Measurements from ENCODE around the gene DNM3. TPM values are rescaled to one million over a fixed set of nuclear protein-coding genes. Genes with fewer than 3 reads are reported as not detected.

Gene DNM3
- total RNA-seq, 4 donors from 2014 or later: 2.7 to 4.5 (median 4.0) TPM

DNA sequence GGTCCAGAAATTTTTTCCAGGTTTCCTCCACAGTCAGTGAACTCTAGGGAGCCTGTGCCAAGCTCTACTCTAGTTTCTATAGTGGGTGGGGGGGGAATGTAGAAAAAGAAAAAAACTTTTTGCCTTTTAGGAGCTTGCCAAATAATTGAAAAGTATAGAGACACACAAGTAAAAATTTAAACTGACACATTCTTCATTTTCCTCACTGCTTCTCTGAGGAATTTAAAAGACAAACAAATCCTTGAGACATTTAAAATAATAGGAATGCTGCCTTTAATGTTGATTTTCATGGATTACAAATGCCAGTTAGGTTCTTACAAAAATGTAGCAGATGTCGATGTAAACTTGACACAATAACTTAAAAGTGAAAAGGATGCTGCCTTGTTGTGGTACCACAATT lies 241.9 kb downstream of the DNM3 start:
- 77 to 80% methylated on average over 1 of the region's 1 CpG for WGBS, 2 donors
- TF ChIP-seq POLR2A (IDR thresholded peaks at IDR 0.05): no peak
- DNase-seq (ENCODE audit: low spot score in 2 of 2): no peak
- intact Hi-C loops (cut with DNase I; ENCODE audit: low total_unique reads): no loop called here
- no peak overlapping the region for H3K4me3 ChIP-seq (ENCODE audit: low read depth, poor library complexity, severe bottlenecking)

DNA sequence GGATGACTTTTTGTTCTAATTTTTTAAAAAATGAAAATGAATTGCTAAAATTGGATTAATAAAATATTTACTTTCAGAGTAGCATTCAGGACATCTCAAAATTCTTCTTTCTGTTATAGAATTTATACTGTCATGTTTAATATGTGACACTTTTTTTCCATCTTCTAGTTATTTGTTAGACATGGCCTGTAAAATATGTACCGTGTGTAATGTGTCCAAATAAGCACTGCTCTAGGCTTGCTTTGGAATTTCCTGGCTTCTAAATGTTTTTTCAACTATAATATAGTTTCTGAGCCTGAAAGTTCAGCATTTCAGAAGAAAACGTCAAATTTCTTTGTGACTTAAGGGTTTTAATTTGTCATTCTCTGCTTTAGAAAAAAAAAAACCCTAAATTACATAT lies 243.6 kb downstream of the DNM3 start:
- no peak for DNase-seq (ENCODE audit: low spot score in 2 of 2)
- no peak overlapping the region for H3K4me3 ChIP-seq (ENCODE audit: low read depth, poor library complexity, severe bottlenecking)
- intact Hi-C loops (cut with DNase I; ENCODE audit: low total_unique reads): no loop called here
- TF ChIP-seq, protein P1, sequence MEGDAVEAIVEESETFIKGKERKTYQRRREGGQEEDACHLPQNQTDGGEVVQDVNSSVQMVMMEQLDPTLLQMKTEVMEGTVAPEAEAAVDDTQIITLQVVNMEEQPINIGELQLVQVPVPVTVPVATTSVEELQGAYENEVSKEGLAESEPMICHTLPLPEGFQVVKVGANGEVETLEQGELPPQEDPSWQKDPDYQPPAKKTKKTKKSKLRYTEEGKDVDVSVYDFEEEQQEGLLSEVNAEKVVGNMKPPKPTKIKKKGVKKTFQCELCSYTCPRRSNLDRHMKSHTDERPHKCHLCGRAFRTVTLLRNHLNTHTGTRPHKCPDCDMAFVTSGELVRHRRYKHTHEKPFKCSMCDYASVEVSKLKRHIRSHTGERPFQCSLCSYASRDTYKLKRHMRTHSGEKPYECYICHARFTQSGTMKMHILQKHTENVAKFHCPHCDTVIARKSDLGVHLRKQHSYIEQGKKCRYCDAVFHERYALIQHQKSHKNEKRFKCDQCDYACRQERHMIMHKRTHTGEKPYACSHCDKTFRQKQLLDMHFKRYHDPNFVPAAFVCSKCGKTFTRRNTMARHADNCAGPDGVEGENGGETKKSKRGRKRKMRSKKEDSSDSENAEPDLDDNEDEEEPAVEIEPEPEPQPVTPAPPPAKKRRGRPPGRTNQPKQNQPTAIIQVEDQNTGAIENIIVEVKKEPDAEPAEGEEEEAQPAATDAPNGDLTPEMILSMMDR (IDR thresholded peaks at IDR 0.05): no peak
- TF ChIP-seq POLR2A (IDR thresholded peaks at IDR 0.05): no peak
- WGBS, 2 donors: 51 to 54% methylated on average over 2 of the region's 2 CpGs

DNA sequence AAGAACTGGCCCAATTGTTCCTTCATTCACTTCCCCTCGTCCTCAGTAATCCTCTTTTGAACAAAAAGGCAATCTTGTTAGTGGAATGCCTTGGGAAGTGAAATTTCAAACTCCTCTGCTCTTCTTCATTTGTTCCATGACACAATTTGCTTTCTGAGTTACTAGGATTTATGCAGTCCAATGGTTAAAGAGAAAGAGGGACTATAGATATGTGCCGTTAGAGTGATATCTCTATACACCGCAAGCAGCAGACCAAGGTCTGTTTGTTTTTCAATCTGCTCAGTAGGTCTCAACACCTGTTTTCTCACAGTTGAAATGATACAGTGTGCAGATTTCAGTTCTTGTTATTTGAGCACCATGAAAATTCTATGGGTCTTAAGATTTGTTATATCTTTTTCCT lies 244.0 kb downstream of the DNM3 start:
- intact Hi-C loops (cut with DNase I; ENCODE audit: low total_unique reads): no loop called here

DNA sequence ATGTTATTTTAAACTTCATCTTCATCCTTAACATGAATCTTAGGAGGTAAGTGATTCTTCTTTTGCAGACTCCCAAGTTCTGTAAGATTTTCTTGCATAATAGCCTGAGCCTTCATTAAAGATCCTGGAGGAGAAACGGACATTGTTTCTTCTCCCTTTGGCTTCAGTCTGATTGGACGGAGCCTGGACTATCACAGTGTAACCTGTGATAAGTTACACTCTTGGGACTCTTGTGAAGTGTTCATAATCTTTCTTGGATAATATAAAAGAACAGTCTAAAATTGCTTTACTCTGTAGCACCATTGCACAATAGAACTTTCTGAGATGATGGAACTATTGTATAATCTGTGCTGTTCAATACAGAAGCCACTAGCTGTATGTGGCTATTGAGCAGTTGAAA lies 244.8 kb downstream of the DNM3 start:
- WGBS, 2 donors: 88 to 92% methylated on average over 2 of the region's 2 CpGs
- DNase-seq (ENCODE audit: low spot score in 2 of 2): no peak
- H3K4me3 ChIP-seq (ENCODE audit: low read depth, poor library complexity, severe bottlenecking): no peak overlapping the region
- TF ChIP-seq, protein P1 (IDR thresholded peaks at IDR 0.05): no peak
- TF ChIP-seq POLR2A (IDR thresholded peaks at IDR 0.05): no peak
- intact Hi-C loops (cut with DNase I; ENCODE audit: low total_unique reads): no loop called here

More for the DNA sequence above, 244.0 kb downstream of the DNM3 start:
- DNase-seq (ENCODE audit: low spot score in 2 of 2): no peak
- 86 to 91% methylated on average over 3 of the region's 3 CpGs for WGBS, 2 donors
- H3K4me3 ChIP-seq (ENCODE audit: low read depth, poor library complexity, severe bottlenecking): no peak overlapping the region
- no peak for TF ChIP-seq POLR2A (IDR thresholded peaks at IDR 0.05)
- TF ChIP-seq, protein P1 (IDR thresholded peaks at IDR 0.05): no peak

DNA sequence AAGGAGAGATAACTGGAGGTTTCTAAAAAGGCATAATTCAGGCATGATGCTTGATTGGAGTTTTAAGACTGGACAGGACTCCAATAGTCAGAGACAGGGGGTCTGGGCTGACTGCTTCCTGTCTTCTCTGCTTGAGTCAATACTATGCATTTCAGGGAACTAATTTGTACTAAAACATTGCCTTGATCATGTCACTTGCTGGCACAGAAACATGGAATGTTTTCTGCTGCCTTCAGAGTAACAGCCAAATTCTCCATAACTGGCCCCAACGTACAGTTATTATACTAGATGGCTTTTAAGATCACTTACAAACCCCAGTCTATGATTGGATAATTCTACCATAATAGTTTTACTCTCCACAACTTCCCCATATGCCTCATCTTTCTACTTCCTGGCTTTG lies 247.0 kb downstream of the DNM3 start:
- 68 to 75% methylated on average over 1 of the region's 1 CpG for WGBS, 2 donors
- H3K4me3 ChIP-seq (ENCODE audit: low read depth, poor library complexity, severe bottlenecking): no peak overlapping the region
- intact Hi-C loops (cut with DNase I; ENCODE audit: low total_unique reads): no loop called here
- no peak for DNase-seq (ENCODE audit: low spot score in 2 of 2)
- TF ChIP-seq POLR2A (IDR thresholded peaks at IDR 0.05): no peak
- TF ChIP-seq, protein P1 (IDR thresholded peaks at IDR 0.05): no peak

DNA sequence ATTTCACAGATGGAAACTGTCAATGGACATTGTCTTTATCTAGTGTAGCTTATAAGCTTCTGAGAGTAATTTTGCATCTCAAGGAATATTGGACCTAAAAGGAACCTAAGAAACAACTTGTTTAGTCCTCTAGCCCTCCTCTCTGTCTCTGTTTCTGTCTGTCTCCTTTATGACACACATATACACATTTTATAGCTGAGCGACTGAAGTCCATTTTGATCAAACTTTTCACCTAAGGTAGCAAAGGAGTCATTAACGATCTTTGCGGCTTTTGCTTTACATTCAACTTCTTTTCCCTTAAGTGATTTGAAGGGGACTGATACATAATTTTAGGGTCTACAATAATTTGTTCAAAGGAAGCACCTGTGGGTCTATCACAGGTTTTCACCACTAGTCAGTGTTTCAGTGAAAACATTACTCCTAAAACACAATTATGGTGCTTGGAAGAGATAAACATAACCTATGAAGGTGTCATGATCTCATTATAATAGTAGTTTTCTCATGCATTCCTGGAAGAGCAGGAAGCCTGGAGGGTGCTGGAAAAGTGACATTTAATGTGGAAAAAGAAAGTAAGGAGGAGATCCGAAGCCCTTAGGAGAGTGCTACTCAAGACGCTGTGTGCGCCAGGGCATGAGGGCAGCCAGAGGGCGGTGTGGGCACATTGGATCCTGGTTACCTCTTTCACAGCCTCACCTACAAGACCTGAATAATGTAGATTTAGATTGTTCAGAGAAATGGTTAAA lies 248.6 kb downstream of the DNM3 start:
- intact Hi-C loops (cut with DNase I; ENCODE audit: low total_unique reads): no loop called here
- H3K4me3 ChIP-seq (ENCODE audit: low read depth, poor library complexity, severe bottlenecking): no peak overlapping the region
- TF ChIP-seq, protein P1 (IDR thresholded peaks at IDR 0.05): no peak
- no peak for TF ChIP-seq POLR2A (IDR thresholded peaks at IDR 0.05)
- DNase-seq (ENCODE audit: low spot score in 2 of 2): peak in 1 of 2 donors; percentile 84
- 54 to 61% methylated on average over 7 of the region's 7 CpGs for WGBS, 2 donors

Measured in lower leg skin (tissue), 4 donors.